ENCODE results near the gene MACROD1. TPM values are rescaled to one million over a fixed set of nuclear protein-coding genes. Genes with fewer than 3 reads are reported as not detected.
A peak's percentile ranks its signal among the peaks of the same experiment; 100 is the strongest.

Gene MACROD1
- total RNA-seq, 1 donor from 2014 or later, result 3.4 TPM

DNA sequence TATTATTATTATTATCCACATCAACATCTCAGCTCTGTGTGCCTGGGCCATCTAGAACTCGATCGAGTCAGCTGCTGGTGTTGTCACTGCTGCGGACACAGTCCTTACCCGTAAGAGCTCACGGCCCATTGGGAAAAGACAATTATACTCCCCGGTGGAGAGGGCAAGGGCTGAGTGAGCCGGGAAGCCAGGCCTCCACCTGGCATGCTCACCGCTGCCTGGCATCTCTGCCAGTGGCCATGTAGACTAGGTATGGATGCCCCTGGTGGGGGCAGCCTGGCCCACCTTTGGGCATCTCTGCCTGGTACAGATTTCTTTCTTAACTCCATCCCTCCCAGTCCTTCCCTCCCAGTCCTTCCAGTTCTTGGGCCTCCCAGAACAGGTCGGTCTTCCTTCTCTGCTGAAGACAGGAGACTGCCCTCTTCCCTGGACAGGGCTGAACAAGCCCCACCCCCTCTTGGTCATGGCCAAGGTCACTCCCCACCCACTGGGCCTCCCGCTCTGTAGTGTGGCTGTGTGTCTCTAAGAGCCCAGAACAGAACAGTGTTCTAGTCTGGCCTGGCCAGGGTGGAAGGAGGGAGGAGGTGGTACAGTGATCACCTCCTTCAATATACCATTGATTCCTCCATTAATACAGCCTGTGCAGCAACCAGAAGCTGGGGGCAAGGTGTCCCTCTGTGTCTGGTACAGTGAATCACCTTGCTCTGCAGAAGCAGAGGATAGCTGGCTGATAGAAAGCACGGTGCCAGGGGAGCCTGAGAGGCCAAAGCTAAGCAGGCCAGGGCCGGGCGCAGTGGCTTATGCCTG lies 72.5 kb downstream of the MACROD1 start:
- Histone ChIP-seq H3K4me1 (ENCODE audit: insufficient read depth, low read length) (peaks cover 20% of the 10 kb centered on the region), H3K9me3 (ENCODE audit: insufficient read depth, low read depth, low read length) (no peaks in the 10 kb centered on the region), H3K4me2 (ENCODE audit: low read length) (peak overlapping the region; percentile 76), H3K4me3 (ENCODE audit: insufficient read depth, low read depth, low read length) (no peak overlapping the region), H4K20me1 (ENCODE audit: insufficient read depth, low read length) (peaks cover 86% of the 10 kb centered on the region), H2AFZ (ENCODE audit: low read depth, low read length) (no peak overlapping the region), H3K36me3 (ENCODE audit: insufficient read depth, low read length) (no peaks in the 10 kb centered on the region), H3K9ac (ENCODE audit: low read length) (no peak overlapping the region), H3K27me3 (ENCODE audit: insufficient read depth, low read length) (peaks cover 44% of the 10 kb centered on the region), H3K27ac (ENCODE audit: low read depth, low read length) (no peak overlapping the region), H3K79me2 (ENCODE audit: insufficient read depth, low read length) (no peaks in the 10 kb centered on the region)
- Mint-ChIP-seq H3K36me3 (ENCODE audit: low read depth, unreplicated experiment) (peaks cover 1% of the 10 kb centered on the region), H3K4me3 (ENCODE audit: unreplicated experiment) (no peak overlapping the region), H3K27ac (ENCODE audit: unreplicated experiment) (no peak overlapping the region), H3K27me3 (ENCODE audit: low read depth, unreplicated experiment) (peaks cover 52% of the 10 kb centered on the region), H3K9me3 (ENCODE audit: unreplicated experiment) (peaks cover 3% of the 10 kb centered on the region), H3K4me1 (ENCODE audit: low read depth, unreplicated experiment) (peaks cover 17% of the 10 kb centered on the region)
- TF ChIP-seq, protein P1, sequence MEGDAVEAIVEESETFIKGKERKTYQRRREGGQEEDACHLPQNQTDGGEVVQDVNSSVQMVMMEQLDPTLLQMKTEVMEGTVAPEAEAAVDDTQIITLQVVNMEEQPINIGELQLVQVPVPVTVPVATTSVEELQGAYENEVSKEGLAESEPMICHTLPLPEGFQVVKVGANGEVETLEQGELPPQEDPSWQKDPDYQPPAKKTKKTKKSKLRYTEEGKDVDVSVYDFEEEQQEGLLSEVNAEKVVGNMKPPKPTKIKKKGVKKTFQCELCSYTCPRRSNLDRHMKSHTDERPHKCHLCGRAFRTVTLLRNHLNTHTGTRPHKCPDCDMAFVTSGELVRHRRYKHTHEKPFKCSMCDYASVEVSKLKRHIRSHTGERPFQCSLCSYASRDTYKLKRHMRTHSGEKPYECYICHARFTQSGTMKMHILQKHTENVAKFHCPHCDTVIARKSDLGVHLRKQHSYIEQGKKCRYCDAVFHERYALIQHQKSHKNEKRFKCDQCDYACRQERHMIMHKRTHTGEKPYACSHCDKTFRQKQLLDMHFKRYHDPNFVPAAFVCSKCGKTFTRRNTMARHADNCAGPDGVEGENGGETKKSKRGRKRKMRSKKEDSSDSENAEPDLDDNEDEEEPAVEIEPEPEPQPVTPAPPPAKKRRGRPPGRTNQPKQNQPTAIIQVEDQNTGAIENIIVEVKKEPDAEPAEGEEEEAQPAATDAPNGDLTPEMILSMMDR (IDR thresholded peaks at IDR 0.05; ENCODE audit: insufficient read depth, low read depth, low read length), result no peak
- no peak for TF ChIP-seq EZH2 (IDR thresholded peaks at IDR 0.05; ENCODE audit: insufficient read depth, low read length)
- DNase-seq (ENCODE audit: low read depth) (no peak), FAIRE-seq (no peak)

DNA sequence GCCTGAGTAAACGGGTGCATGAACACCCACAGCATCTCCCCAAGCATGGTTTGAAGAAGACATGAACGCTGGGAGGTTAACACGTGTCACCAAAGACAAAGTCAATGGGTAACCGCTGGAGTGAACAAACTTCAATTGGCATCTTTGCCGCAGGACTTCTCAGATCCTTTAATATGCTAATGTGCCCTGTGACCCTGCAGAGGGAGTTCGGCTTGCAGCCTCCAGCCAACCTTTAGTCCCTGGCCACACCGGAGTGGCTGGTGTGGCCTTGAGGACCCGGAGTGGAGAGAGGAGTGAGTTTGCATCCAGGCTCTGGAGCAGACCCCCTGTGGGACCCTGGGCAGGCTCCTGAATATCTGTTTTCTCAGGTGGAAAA lies 73.2 kb downstream of the MACROD1 start:
- DNase-seq (ENCODE audit: low read depth), result no peak
- no peak overlapping the region for H3K9ac ChIP-seq (ENCODE audit: low read length)
- TF ChIP-seq EZH2 (IDR thresholded peaks at IDR 0.05; ENCODE audit: insufficient read depth, low read length), result no peak
- TF ChIP-seq, protein P1 (IDR thresholded peaks at IDR 0.05; ENCODE audit: insufficient read depth, low read depth, low read length), result no peak
- H2AFZ ChIP-seq (ENCODE audit: low read depth, low read length), result no peak overlapping the region
- H3K79me2 ChIP-seq (ENCODE audit: insufficient read depth, low read length), result no peaks in the 10 kb centered on the region
- H3K36me3 Mint-ChIP-seq (ENCODE audit: low read depth, unreplicated experiment), result no peaks in the 10 kb centered on the region
- peaks cover 50% of the 10 kb centered on the region for H3K27me3 Mint-ChIP-seq (ENCODE audit: low read depth, unreplicated experiment)
- H3K27ac ChIP-seq (ENCODE audit: low read depth, low read length), result no peak overlapping the region
- no peak overlapping the region for H3K4me3 Mint-ChIP-seq (ENCODE audit: unreplicated experiment)
- FAIRE-seq, result no peak
- H3K27ac Mint-ChIP-seq (ENCODE audit: unreplicated experiment), result no peak overlapping the region
- H4K20me1 ChIP-seq (ENCODE audit: insufficient read depth, low read length), result peaks cover 80% of the 10 kb centered on the region
- peaks cover 3% of the 10 kb centered on the region for H3K9me3 Mint-ChIP-seq (ENCODE audit: unreplicated experiment)
- H3K27me3 ChIP-seq (ENCODE audit: insufficient read depth, low read length), result peaks cover 37% of the 10 kb centered on the region
- H3K9me3 ChIP-seq (ENCODE audit: insufficient read depth, low read depth, low read length), result no peaks in the 10 kb centered on the region
- H3K4me1 ChIP-seq (ENCODE audit: insufficient read depth, low read length), result peaks cover 20% of the 10 kb centered on the region
- H3K4me2 ChIP-seq (ENCODE audit: low read length), result no peak overlapping the region
- no peak overlapping the region for H3K4me3 ChIP-seq (ENCODE audit: insufficient read depth, low read depth, low read length)
- no peaks in the 10 kb centered on the region for H3K36me3 ChIP-seq (ENCODE audit: insufficient read depth, low read length)
- H3K4me1 Mint-ChIP-seq (ENCODE audit: low read depth, unreplicated experiment), result peaks cover 15% of the 10 kb centered on the region

Measured in astrocyte (in vitro differentiated cells and primary cell).